ENCODE data around the gene IL1RAPL1. TPM values are rescaled to one million over a fixed set of nuclear protein-coding genes. Genes with fewer than 3 reads are reported as not detected.
"Not testable (repeated sequence)": the region's sequence is repeated elsewhere in the genome, so short reads cannot be mapped to it uniquely, and the experiment has no call there.

IL1RAPL1 gene
- total RNA-seq, 1 donor from 2014 or later, result not detected

GRCh38 chrX:29297171-29297800 is 710.0 kb downstream of the IL1RAPL1 start:
- H3K9me3 ChIP-seq, result no peaks in the 10 kb centered on the region
- H3K36me3 ChIP-seq, result no peaks in the 10 kb centered on the region
- H3K27me3 ChIP-seq, result no peaks in the 10 kb centered on the region
- intact Hi-C loops (cut with DNase I), result no loop called here
- TF ChIP-seq CTCF (IDR thresholded peaks at IDR 0.05), result no peak
- no peak overlapping the region for H3K4me3 ChIP-seq
- no peak overlapping the region for H3K27ac ChIP-seq
- H3K4me1 ChIP-seq, result no peaks in the 10 kb centered on the region
- DNase-seq (ENCODE audit: low spot score in 2 of 2), result no peak

- no peak overlapping the region for H3K4me3 ChIP-seq
- no peaks in the 10 kb centered on the region for H3K27me3 ChIP-seq
- H3K36me3 ChIP-seq, result no peaks in the 10 kb centered on the region
- intact Hi-C loops (cut with DNase I), result no loop called here
- no peak for DNase-seq (ENCODE audit: low spot score in 2 of 2)
- TF ChIP-seq CTCF (IDR thresholded peaks at IDR 0.05), result no peak
- no peaks in the 10 kb centered on the region for H3K9me3 ChIP-seq
- no peak overlapping the region for H3K27ac ChIP-seq
- no peaks in the 10 kb centered on the region for H3K4me1 ChIP-seq
These were observed 712.4 kb downstream of the IL1RAPL1 start for GRCh38 chrX:29299684-29300083.

GRCh38 chrX:29308726-29309125 is 721.5 kb downstream of the IL1RAPL1 start:
- intact Hi-C loops (cut with DNase I), result no loop called here
- H3K27me3 ChIP-seq, result no peaks in the 10 kb centered on the region
- H3K9me3 ChIP-seq, result no peaks in the 10 kb centered on the region
- no peaks in the 10 kb centered on the region for H3K36me3 ChIP-seq
- H3K4me3 ChIP-seq, result no peak overlapping the region
- no peaks in the 10 kb centered on the region for H3K4me1 ChIP-seq
- TF ChIP-seq CTCF (IDR thresholded peaks at IDR 0.05), result no peak
- DNase-seq (ENCODE audit: low spot score in 2 of 2), result no peak
- H3K27ac ChIP-seq, result no peak overlapping the region

- no peak for TF ChIP-seq CTCF (IDR thresholded peaks at IDR 0.05)
- Histone ChIP-seq H3K36me3 (no peaks in the 10 kb centered on the region), H3K4me1 (no peaks in the 10 kb centered on the region), H3K9me3 (no peaks in the 10 kb centered on the region), H3K27ac (no peak overlapping the region), H3K4me3 (no peak overlapping the region), H3K27me3 (no peaks in the 10 kb centered on the region)
- DNase-seq (ENCODE audit: low spot score in 2 of 2), result no peak
- intact Hi-C loops (cut with DNase I), result no loop called here
These were observed 728.7 kb downstream of the IL1RAPL1 start for GRCh38 chrX:29315931-29316330.

GRCh38 chrX:29318012-29318411 is 730.8 kb downstream of the IL1RAPL1 start:
- DNase-seq (ENCODE audit: low spot score in 2 of 2), result no peak
- no peaks in the 10 kb centered on the region for H3K36me3 ChIP-seq
- intact Hi-C loops (cut with DNase I), result no loop called here
- H3K4me3 ChIP-seq, result no peak overlapping the region
- no peaks in the 10 kb centered on the region for H3K4me1 ChIP-seq
- H3K9me3 ChIP-seq, result no peaks in the 10 kb centered on the region
- TF ChIP-seq CTCF (IDR thresholded peaks at IDR 0.05), result no peak
- H3K27ac ChIP-seq, result no peak overlapping the region
- no peaks in the 10 kb centered on the region for H3K27me3 ChIP-seq

- H3K9me3 ChIP-seq; DNase-seq (ENCODE audit: low spot score in 2 of 2); intact Hi-C loops (cut with DNase I); H3K27ac ChIP-seq; H3K4me3 ChIP-seq; H3K36me3 ChIP-seq; H3K4me1 ChIP-seq; H3K27me3 ChIP-seq: not testable (repeated sequence)
These were observed 745.2 kb downstream of the IL1RAPL1 start for GRCh38 chrX:29332429-29332828.

GRCh38 chrX:29333091-29333490 is 745.8 kb downstream of the IL1RAPL1 start:
- H3K27ac ChIP-seq; H3K27me3 ChIP-seq; H3K9me3 ChIP-seq; H3K36me3 ChIP-seq; H3K4me1 ChIP-seq; intact Hi-C loops (cut with DNase I); DNase-seq (ENCODE audit: low spot score in 2 of 2); H3K4me3 ChIP-seq: not testable (repeated sequence)
